PC-3 (cell line): ENCODE data around the gene NDUFAF8. TPM values are rescaled to one million over a fixed set of nuclear protein-coding genes. Genes with fewer than 3 reads are reported as not detected.

Experiments
- ATAC-seq: fragments of 200-7000 bp; cut with Tn5 transposase; 2 replicates; pipeline ENCODE4 v1.9.1; 2020; ENCODE audit warnings: mild to moderate bottlenecking, moderate library complexity
- BruUV-seq: library from RNA; stranded (reverse); fragments of 400-500 nt; replicated peaks from 2 replicates; lab custom pipeline; 2021; lab: Mats Ljungman, UMichigan
- CTCF ChIA-PET: fragments of 300-600 bp; sonication (Branson Sonifier 250); formaldehyde crosslinking; loops from one replicate; lab custom pipeline; 2022; ENCODE audit warnings: antibody characterized with exemption; lab: Charles Lee
- POLR2A ChIA-PET: fragments of 300-600 bp; sonication (Branson Sonifier 250); formaldehyde crosslinking; loops from one replicate; lab custom pipeline; 2022; ENCODE audit warnings: antibody characterized with exemption; ENCODE audit not compliant: unreplicated experiment; lab: Charles Lee
- DNase-seq: peaks from one replicate; pipeline ENCODE4 v3.0.0-alpha.2; 2015
- H2AFZ ChIP-seq: fragments of 300-600 bp; sonication (generic); 2 replicates; pipeline ENCODE4 v1.6.0; 2016; ENCODE audit warnings: antibody characterized with exemption, low read length
- H3F3A ChIP-seq: fragments of 300-600 bp; sonication (generic); one replicate; pipeline ENCODE4 v1.6.0; 2017; ENCODE audit warnings: antibody characterized with exemption, low read length, control low read depth, mild to moderate bottlenecking; ENCODE audit not compliant: unreplicated experiment
- H3K27ac ChIP-seq: fragments of 300-600 bp; sonication (generic); 2 replicates; pipeline ENCODE4 v1.5.1; 2016; ENCODE audit warnings: mild to moderate bottlenecking, low read length
- H3K27me3 ChIP-seq: fragments of 300-600 bp; sonication (generic); 2 replicates; pipeline ENCODE4 v1.6.1; 2016; ENCODE audit warnings: low read length, mixed read lengths
- H3K36me3 ChIP-seq: fragments of 300-600 bp; sonication (generic); 2 replicates; pipeline ENCODE4 v1.6.1; 2016; ENCODE audit warnings: low read depth, mixed run types, low read length, mixed read lengths
- H3K4me1 ChIP-seq: fragments of 300-600 bp; sonication (generic); 2 replicates; pipeline ENCODE4 v1.5.1; 2016; ENCODE audit warnings: low read length; ENCODE audit not compliant: insufficient read depth
- H3K4me2 ChIP-seq: fragments of 300-600 bp; sonication (generic); 2 replicates; pipeline ENCODE4 v1.6.0; 2016; ENCODE audit warnings: low read length
- H3K4me3 ChIP-seq: fragments of 300-600 bp; sonication (generic); 2 replicates; pipeline ENCODE4 v1.5.1; 2016; ENCODE audit warnings: mild to moderate bottlenecking, low read length, mixed read lengths
- H3K79me2 ChIP-seq: fragments of 300-600 bp; sonication (generic); 2 replicates; pipeline ENCODE4 v1.6.1; 2017; ENCODE audit warnings: low read length, mixed read lengths
- H3K9ac ChIP-seq: fragments of 300-600 bp; sonication (generic); 2 replicates; pipeline ENCODE4 v1.6.0; 2016; ENCODE audit warnings: mild to moderate bottlenecking, low read length
- H3K9me2 ChIP-seq: fragments of 300-600 bp; sonication (generic); replicated peaks from 2 replicates; pipeline ENCODE4 v1.6.1; 2016; ENCODE audit warnings: mixed run types, low read length, mixed read lengths
- H3K9me3 ChIP-seq: fragments of 300-600 bp; sonication (generic); 2 replicates; pipeline ENCODE4 v1.6.1; 2016; ENCODE audit warnings: low read length, mixed read lengths
- H4K20me1 ChIP-seq: fragments of 300-600 bp; sonication (generic); 2 replicates; pipeline ENCODE4 v1.6.1; 2016; ENCODE audit warnings: low read length, mixed read lengths
- EZH2 ChIP-seq: fragments of 300-600 bp; sonication (generic); IDR thresholded peaks from one replicate; pipeline ENCODE4 v1.6.1; 2017; ENCODE audit warnings: antibody characterized with exemption, mild to moderate bottlenecking, low read length; ENCODE audit not compliant: unreplicated experiment
- EZH2phosphoT487 ChIP-seq: fragments of 300-600 bp; sonication (generic); IDR thresholded peaks from 2 replicates; pipeline ENCODE4 v1.6.1; 2018; ENCODE audit warnings: mild to moderate bottlenecking, antibody characterized with exemption, low read length, borderline replicate concordance
- intact Hi-C: fragments of 100-400 bp; cut with micrococcal nuclease; formaldehyde crosslinking; loops from 2 replicates; pipeline ENCODE4 v1.9.0; 2023
- total RNA-seq: library from RNA; depleted of rRNA; stranded (reverse); fragments of >200 nt; gene quantifications from 2 replicates; pipeline ENCODE4 v1.2.3, GENCODE V29; 2014
- TF ChIP-seq, protein P1 (sequence below): fragments of 300-600 bp; sonication (generic); conservative IDR thresholded peaks from 2 replicates; pipeline ENCODE4 v1.5.1; 2017; ENCODE audit warnings: antibody characterized with exemption, low read depth, mild to moderate bottlenecking, low read length

NDUFAF8 gene
- total RNA-seq, 1 experiment from 2014 or later: 125 TPM

- Histone ChIP-seq H3K9me3 (no peaks in the 10 kb centered on the region), H3K36me3 (no peaks in the 10 kb centered on the region; the same call in 1 of the 2 replicates), H3K4me3 (no peak overlapping the region), H3K9me2 (no peaks in the 10 kb centered on the region), H3K9ac (no peak overlapping the region), H3K79me2 (no peaks in the 10 kb centered on the region), H3F3A (no peaks in the 10 kb centered on the region), H2AFZ (no peak overlapping the region), H4K20me1 (no peaks in the 10 kb centered on the region), H3K27me3 (no peaks in the 10 kb centered on the region), H3K4me2 (no peak overlapping the region), H3K4me1 (no peaks in the 10 kb centered on the region), H3K27ac (no peak overlapping the region)
- POLR2A ChIA-PET: no interaction called here
- ATAC-seq: no peak
- TF ChIP-seq, protein P1, sequence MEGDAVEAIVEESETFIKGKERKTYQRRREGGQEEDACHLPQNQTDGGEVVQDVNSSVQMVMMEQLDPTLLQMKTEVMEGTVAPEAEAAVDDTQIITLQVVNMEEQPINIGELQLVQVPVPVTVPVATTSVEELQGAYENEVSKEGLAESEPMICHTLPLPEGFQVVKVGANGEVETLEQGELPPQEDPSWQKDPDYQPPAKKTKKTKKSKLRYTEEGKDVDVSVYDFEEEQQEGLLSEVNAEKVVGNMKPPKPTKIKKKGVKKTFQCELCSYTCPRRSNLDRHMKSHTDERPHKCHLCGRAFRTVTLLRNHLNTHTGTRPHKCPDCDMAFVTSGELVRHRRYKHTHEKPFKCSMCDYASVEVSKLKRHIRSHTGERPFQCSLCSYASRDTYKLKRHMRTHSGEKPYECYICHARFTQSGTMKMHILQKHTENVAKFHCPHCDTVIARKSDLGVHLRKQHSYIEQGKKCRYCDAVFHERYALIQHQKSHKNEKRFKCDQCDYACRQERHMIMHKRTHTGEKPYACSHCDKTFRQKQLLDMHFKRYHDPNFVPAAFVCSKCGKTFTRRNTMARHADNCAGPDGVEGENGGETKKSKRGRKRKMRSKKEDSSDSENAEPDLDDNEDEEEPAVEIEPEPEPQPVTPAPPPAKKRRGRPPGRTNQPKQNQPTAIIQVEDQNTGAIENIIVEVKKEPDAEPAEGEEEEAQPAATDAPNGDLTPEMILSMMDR: no peak
- TF ChIP-seq EZH2phosphoT487: no peak
- no peak for TF ChIP-seq EZH2
- intact Hi-C loops: no loop called here
- CTCF ChIA-PET: no interaction called here
- no peak for DNase-seq
- BruUV-seq: no TSS peak
Measured at GRCh38 chr17:81231766-81232581, 7.1 kb upstream of the NDUFAF8 start.

- TF ChIP-seq, protein P1: no peak
- TF ChIP-seq EZH2 (no peak), EZH2phosphoT487 (no peak)
- H3K36me3 ChIP-seq: no peaks in the 10 kb centered on the region; the same call in 1 of the 2 replicates
- H3K9me2 ChIP-seq: no peaks in the 10 kb centered on the region
- BruUV-seq: no TSS peak
- H3K9ac ChIP-seq: no peak overlapping the region
- no peak overlapping the region for H3K4me3 ChIP-seq
- no peak overlapping the region for H3K4me2 ChIP-seq
- ChIA-PET CTCF (no interaction called here), POLR2A (no interaction called here)
- intact Hi-C loops: no loop called here
- no peak overlapping the region for H3K27ac ChIP-seq
- no peaks in the 10 kb centered on the region for H3K9me3 ChIP-seq
- no peaks in the 10 kb centered on the region for H3K27me3 ChIP-seq
- H3K79me2 ChIP-seq: peaks cover 7% of the 10 kb centered on the region
- no peaks in the 10 kb centered on the region for H4K20me1 ChIP-seq
- H3F3A ChIP-seq: no peaks in the 10 kb centered on the region
- peaks cover 5% of the 10 kb centered on the region; the same call in 1 of the 2 replicates for H3K4me1 ChIP-seq
- ATAC-seq: no peak
- DNase-seq: no peak
- H2AFZ ChIP-seq: no peak overlapping the region
Measured at GRCh38 chr17:81232616-81233241, 6.4 kb upstream of the NDUFAF8 start.
